ENCODE results near the gene CCDC71. TPM values are rescaled to one million over a fixed set of nuclear protein-coding genes. Genes with fewer than 3 reads are reported as not detected.

CCDC71 gene
- total and polyA plus RNA-seq, 9 of the 15 experiments (the other 6 are each of a cell fraction or from before 2014, with no cell fraction given), result 0.13 to 19.3 (median 14.3) TPM

DNA sequence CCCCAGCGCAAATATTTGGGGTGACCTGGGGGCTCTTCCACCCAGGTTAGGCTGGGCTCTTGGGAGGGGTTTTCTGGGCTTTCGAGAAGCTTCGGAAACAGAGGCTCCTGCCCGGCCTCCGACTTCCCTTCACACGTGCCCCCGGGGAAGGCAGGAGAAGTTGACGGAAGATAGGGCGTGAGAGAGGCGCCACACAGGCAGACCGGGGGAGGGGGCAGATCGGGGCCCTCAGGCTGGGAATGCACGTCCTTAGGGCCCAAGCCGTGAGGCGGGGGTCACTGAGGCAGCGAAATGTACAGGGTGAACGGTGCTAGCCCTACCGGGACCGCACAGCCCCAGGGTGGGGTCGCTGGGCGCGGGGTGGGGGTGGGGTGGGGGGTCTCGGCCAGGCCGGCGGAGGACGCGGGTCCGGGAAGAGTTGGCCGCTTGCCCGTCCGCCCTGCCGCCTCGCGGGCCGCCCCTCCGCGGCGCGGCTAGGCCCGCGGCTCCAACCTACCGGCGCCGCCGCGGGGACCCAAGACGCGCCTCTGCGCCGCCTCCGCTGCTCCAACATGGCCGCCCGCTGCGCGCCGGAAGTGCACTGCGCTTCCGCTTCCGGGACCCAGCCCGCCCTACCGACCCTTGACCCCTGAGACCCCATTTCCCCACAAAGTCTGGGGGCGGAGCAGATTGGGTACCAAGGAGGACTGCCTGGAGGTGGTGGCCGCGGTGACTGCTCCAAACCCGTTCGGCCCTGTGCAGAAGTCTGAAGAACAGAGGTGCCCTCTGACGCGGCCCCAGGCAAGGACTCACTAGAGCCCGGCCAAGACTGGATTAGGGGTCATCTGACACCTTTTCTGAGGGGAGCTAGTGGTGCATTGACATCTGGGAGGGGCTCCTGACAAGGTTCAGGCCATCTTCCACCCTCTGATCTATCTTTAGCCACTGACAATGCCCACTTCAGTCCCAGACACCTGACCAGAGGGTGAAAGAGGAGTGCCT is at the start of gene CCDC71 (continued):
- TF ChIP-seq PCBP1 (IDR thresholded peaks at IDR 0.05; ENCODE audit: low read depth, low read length, poor library complexity, severe bottlenecking), result no peak
- TF ChIP-seq ZFP36 (IDR thresholded peaks at IDR 0.05; ENCODE audit: low read depth, low read length, partially characterized antibody), result peak; percentile 100
- TF ChIP-seq CAMTA2 (CRISPR knock-in tag; conservative IDR thresholded peaks at IDR 0.05), result no peak
- TF ChIP-seq ZHX1 (conservative IDR thresholded peaks at IDR 0.05; ENCODE audit: low read length), result no peak
- TF ChIP-seq ZNF143 (CRISPR knock-in tag; IDR thresholded peaks at IDR 0.05), result 0 out of 2 replicates have a peak, but pooled peaks have one; percentile 29
- TF ChIP-seq EGR1 (conservative IDR thresholded peaks at IDR 0.05), result peak; percentile 86
- TF ChIP-seq NONO (IDR thresholded peaks at IDR 0.05; ENCODE audit: low read depth in 2 of 2, low read length in 1 of 2), result 0 out of 4 replicates have a peak, but pooled peaks of 1 of the 2 experiments have one; percentile 23
- TF ChIP-seq, protein P1, sequence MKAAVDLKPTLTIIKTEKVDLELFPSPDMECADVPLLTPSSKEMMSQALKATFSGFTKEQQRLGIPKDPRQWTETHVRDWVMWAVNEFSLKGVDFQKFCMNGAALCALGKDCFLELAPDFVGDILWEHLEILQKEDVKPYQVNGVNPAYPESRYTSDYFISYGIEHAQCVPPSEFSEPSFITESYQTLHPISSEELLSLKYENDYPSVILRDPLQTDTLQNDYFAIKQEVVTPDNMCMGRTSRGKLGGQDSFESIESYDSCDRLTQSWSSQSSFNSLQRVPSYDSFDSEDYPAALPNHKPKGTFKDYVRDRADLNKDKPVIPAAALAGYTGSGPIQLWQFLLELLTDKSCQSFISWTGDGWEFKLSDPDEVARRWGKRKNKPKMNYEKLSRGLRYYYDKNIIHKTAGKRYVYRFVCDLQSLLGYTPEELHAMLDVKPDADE (conservative IDR thresholded peaks at IDR 0.05; ENCODE audit: control insufficient read depth, low read depth, low read length), result peak; percentile 13; the same call in 1 of the 2 replicates
- peak; percentile 51 for TF ChIP-seq L3MBTL2 (IDR thresholded peaks at IDR 0.05)
- 0 out of 2 replicates have a peak, but pooled peaks have one; percentile 45 for TF ChIP-seq POLR2AphosphoS5 (IDR thresholded peaks at IDR 0.05; ENCODE audit: control insufficient read depth, insufficient read depth, low read depth, low read length)
- TF ChIP-seq ZNF778 (CRISPR knock-in tag; IDR thresholded peaks at IDR 0.05), result no peak
